Measurements from ENCODE around the gene SMC4.

- TF ChIP-seq, protein P1, sequence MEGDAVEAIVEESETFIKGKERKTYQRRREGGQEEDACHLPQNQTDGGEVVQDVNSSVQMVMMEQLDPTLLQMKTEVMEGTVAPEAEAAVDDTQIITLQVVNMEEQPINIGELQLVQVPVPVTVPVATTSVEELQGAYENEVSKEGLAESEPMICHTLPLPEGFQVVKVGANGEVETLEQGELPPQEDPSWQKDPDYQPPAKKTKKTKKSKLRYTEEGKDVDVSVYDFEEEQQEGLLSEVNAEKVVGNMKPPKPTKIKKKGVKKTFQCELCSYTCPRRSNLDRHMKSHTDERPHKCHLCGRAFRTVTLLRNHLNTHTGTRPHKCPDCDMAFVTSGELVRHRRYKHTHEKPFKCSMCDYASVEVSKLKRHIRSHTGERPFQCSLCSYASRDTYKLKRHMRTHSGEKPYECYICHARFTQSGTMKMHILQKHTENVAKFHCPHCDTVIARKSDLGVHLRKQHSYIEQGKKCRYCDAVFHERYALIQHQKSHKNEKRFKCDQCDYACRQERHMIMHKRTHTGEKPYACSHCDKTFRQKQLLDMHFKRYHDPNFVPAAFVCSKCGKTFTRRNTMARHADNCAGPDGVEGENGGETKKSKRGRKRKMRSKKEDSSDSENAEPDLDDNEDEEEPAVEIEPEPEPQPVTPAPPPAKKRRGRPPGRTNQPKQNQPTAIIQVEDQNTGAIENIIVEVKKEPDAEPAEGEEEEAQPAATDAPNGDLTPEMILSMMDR (IDR thresholded peaks at IDR 0.05), result no peak
- no peak for TF ChIP-seq POLR2A (IDR thresholded peaks at IDR 0.05)
Measured at GRCh38 chr3:160470181-160470580, 70.7 kb downstream of the SMC4 start.

All from heart left ventricle (tissue), 13 donors.